Measurements from ENCODE around the gene ASPRV1. TPM values are rescaled to one million over a fixed set of nuclear protein-coding genes. Genes with fewer than 3 reads are reported as not detected.
A peak's percentile ranks its signal among the peaks of the same experiment; 100 is the strongest.
"Not testable (repeated sequence)": the region's sequence is repeated elsewhere in the genome, so short reads cannot be mapped to it uniquely, and the experiment has no call there.

Gene ASPRV1
- total RNA-seq, 1 experiment from 2014 or later, result 0.95 TPM

- not testable (repeated sequence) for H3K9me3 ChIP-seq, DNase-seq, H3K36me3 ChIP-seq, H3K27me3 ChIP-seq, H3K4me3 ChIP-seq
Observed at GRCh38 chr2:69950671-69951070, 10.8 kb downstream of the ASPRV1 start.

DNA sequence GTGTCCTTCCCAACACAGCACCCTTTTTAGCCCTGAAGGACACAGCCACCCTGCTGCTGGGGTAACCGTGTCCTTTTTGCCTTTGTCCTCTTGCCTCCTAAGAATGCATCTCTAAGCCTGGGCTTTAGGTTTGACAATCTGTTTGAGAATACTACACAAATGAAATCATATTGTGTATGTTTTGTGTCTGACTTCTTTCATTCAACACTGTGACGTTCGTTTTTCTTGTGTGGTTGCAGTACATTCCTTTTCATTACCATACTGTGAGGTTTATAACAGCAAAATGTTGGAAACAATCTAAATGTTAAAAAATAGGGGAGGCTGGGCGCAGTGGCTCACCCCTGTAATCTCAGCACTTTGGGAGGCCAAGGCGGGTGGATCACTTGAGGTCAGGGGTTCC is 11.2 kb downstream of the ASPRV1 start:
- no peaks in the 10 kb centered on the region for H3K36me3 ChIP-seq
- H3K9me3 ChIP-seq, result no peaks in the 10 kb centered on the region
- H3K4me3 ChIP-seq, result no peak overlapping the region
- DNase-seq, result no peak
- no peaks in the 10 kb centered on the region for H3K27me3 ChIP-seq

DNA sequence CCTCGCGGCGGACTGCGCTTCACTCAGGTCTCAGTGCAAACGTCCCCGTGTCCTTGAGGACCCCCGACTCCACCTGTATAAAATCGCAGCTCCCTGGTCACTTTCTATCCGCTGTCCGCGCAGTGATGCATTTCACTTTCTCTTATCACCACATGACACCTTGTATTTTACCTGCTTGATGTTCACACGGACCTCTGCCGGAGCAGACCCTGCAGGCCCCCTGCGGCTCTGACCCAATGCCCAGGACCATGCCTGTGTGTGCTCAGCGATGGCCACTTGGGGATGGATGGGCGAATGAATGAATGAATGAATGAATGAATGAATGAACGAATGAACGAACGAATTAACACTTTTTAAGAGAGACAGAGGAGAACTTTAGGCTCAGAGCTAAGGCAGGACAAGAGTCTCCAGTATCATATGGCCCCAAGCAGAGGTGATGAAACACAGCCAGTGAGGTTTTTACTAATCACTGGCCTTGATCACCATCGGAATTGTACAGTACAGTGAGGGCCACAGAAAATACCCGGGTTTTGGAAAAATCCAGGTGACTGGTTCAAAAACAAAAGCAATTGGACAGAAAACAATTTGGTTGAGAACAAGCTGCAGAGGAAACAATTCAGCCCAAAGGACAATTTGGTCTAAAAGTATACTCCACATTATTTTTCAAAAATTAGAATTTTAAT is 12.3 kb downstream of the ASPRV1 start:
- H3K9me3 ChIP-seq, result no peaks in the 10 kb centered on the region

DNA sequence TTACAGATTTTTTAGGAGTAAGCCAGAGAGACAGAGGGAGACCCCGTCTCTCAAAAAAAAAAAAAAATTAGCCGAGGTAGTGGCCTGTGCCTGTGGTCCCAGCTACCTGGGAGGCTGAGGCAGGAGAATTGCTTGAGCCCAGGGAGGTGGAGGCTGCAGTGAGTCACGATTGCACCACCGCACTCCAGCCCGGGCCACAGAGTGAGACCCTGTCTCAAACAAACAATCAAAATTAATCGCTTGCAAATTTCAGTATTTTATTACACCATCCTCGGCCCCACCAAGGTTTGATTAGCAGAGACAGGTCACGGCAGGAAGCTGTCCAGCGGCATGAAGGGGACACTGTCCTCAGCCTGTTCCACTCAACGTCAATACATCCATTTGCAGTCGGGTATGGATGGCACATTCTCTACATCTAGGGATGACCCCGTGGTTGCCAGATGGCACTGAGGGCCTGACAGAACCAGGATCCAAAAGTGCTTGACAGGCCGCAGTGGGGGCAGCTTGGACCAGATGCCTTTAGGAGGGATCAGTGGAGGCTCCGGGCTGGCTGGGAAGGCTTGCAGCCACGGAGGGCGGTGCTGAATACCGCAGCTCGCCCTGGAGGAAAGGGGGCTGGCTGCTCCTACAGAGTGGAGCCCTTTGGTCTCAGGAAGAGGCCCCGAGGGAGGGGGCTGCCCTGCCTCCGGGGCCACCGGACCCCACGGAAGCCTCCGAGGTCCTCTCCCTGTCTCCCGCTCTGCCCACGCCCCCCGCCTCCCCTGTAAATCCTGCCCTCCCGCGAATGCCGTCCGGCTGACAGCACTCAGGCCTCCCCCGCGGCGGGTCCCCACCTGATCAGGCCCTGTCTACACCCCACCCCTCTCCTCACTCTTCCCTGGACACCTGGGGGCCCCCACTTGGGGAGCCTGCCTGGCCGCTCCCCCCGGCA is 13.1 kb downstream of the ASPRV1 start:
- no peak for DNase-seq
- no peaks in the 10 kb centered on the region for H3K27me3 ChIP-seq
- H3K4me3 ChIP-seq, result no peak overlapping the region
- H3K36me3 ChIP-seq, result peaks cover 5% of the 10 kb centered on the region
- no peaks in the 10 kb centered on the region for H3K9me3 ChIP-seq

More for the DNA sequence above, 12.3 kb downstream of the ASPRV1 start:
- no peak for DNase-seq
- Histone ChIP-seq H3K4me3 (no peak overlapping the region), H3K27me3 (no peaks in the 10 kb centered on the region), H3K36me3 (no peaks in the 10 kb centered on the region)

DNA sequence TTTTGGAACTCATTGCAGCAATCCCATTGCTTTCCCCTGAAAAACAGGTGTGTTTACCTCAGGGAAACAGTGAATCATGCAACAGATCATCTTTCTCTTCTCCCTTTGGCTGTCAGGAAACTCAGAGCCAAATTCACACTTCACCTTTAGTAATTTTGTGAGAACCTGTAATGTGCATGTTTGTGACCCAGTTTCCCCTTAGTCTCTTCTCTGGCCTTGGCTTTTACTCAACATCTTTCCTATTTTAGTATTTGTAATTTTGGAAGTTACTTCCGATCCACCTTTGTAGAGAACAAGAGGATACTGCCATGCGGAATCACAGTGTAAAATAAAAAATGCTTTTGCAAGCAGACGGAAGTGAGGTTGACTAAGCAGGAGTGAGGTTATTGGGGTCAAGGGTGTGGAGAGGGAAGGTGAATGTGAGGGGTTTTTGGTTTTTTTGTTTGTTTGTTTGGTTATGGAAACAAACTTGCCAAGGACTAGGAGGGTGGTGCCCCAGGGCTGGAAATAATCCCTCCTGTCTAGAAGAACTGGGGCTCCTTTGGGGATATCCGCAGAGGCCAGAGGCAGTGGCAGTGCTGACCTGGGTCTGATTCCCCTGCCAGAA is 14.0 kb downstream of the ASPRV1 start:
- H3K9me3 ChIP-seq, result no peaks in the 10 kb centered on the region
- no peak for DNase-seq
- H3K36me3 ChIP-seq, result peaks cover 5% of the 10 kb centered on the region
- no peaks in the 10 kb centered on the region for H3K27me3 ChIP-seq
- H3K4me3 ChIP-seq, result no peak overlapping the region

DNA sequence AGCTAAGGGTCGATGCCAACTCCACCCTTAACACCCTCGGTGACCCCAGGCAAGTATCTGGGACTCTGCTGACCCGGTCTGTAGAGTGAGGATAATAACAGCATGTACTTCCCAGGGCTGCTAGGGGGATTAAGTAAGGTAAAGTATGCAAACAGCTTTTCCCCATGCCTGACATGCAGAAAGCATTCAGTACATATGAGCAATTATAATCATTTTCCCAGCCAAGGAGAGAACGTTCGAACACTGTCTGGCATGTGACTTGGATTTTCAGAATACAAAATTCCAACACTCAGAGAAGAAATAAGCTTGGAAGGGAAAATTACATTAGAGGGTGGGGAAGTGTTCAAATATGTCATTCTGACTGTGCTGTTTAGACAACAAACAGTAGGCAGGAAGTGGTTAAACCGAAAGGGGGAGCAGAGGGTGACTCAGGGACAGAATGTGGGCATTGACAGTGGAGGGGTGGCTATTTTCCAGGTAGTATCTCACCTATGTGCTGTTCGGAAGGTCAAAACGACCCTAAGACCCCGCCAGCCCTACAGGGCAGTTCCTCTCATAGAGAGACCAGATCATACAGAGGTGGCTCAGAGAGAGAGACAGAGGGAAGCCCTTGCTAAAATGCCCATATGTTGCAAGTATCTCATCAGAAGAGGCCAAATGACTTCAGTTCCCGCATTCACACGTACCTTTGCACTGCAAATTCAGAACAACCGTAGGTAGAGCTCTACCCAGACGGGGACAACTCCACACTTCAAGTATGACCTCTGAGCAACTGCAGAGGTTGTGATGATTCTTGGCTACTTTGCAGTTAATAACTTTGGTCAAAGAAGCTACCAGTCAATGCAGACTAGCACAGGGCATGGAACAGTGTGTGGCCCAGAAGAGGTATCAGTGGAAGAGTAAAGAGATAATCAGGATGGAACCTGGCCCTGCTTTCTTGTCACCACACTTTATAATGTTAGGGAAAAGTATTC is 14.8 kb downstream of the ASPRV1 start:
- peak; percentile 64 for DNase-seq
- H3K9me3 ChIP-seq, result no peaks in the 10 kb centered on the region

DNA sequence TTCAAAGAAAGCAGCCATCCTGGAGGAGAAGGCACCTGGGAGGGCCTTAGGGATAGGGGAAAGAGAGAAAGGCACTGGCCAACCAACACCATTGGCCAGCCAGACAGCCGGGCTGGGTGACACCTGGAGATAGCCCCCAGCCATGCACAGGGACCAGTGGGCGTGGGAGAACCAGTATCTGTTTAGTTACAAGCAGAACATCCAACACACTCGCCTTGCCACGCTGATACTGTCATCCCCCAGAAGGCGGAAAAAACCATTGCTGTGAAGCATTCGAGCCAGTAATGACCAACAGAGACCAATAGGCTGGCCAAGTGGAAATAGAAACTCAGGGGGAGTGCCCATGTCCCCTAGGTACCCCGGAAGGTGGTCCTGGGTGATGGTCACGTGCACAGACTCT is 15.5 kb downstream of the ASPRV1 start:
- DNase-seq, result no peak
- no peaks in the 10 kb centered on the region for H3K9me3 ChIP-seq
- H3K27me3 ChIP-seq, result no peaks in the 10 kb centered on the region
- H3K36me3 ChIP-seq, result peaks cover 8% of the 10 kb centered on the region
- H3K4me3 ChIP-seq, result no peak overlapping the region

More for the DNA sequence above, 14.8 kb downstream of the ASPRV1 start:
- Histone ChIP-seq H3K4me3 (no peak overlapping the region), H3K36me3 (peaks cover 8% of the 10 kb centered on the region), H3K27me3 (no peaks in the 10 kb centered on the region)

GRCh38 chr2:69945441-69945840 is 16.0 kb downstream of the ASPRV1 start:
- no peaks in the 10 kb centered on the region for H3K9me3 ChIP-seq
- H3K27me3 ChIP-seq, result no peaks in the 10 kb centered on the region
- peaks cover 9% of the 10 kb centered on the region for H3K36me3 ChIP-seq
- no peak overlapping the region for H3K4me3 ChIP-seq
- no peak for DNase-seq

- Histone ChIP-seq H3K4me3 (no peak overlapping the region), H3K9me3 (no peaks in the 10 kb centered on the region), H3K27me3 (no peaks in the 10 kb centered on the region), H3K36me3 (peaks cover 13% of the 10 kb centered on the region)
- no peak for DNase-seq
Observed at GRCh38 chr2:69944756-69945155, 16.7 kb downstream of the ASPRV1 start.

DNA sequence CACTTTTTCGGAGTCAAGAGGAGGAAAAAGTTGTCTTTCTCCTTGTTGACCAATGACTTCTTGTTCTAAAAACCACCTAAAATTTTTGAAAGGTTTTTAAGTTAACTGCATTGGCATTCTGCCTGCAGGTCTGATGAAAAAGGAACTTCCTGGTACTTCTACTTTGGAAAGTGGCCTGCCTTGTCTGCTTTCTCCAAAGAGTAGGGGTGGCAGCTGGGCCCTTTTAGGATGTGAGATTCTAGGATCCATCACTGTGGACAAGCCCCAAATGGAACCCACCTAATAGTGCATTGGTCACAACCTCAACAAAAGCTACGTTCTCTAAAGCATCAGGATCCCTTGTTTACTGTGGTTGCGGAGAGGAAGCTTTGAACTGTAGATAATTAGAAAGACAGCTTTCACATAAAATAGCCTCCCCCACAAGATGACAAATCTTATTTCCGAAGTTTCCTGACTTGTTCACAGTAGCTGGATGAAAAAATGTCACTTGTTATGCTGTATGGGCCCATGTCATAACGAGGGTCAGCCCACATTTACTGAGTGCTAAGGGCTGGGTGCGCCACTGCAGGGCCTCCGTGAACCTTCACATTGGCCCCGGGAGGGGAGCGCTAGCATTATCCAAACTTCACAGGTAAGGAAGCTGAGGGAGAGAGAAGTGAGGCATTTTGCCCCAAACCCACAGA is 17.4 kb downstream of the ASPRV1 start:
- no peak overlapping the region for H3K4me3 ChIP-seq
- no peak for DNase-seq
- H3K36me3 ChIP-seq, result peaks cover 21% of the 10 kb centered on the region
- H3K9me3 ChIP-seq, result no peaks in the 10 kb centered on the region
- no peaks in the 10 kb centered on the region for H3K27me3 ChIP-seq

DNA sequence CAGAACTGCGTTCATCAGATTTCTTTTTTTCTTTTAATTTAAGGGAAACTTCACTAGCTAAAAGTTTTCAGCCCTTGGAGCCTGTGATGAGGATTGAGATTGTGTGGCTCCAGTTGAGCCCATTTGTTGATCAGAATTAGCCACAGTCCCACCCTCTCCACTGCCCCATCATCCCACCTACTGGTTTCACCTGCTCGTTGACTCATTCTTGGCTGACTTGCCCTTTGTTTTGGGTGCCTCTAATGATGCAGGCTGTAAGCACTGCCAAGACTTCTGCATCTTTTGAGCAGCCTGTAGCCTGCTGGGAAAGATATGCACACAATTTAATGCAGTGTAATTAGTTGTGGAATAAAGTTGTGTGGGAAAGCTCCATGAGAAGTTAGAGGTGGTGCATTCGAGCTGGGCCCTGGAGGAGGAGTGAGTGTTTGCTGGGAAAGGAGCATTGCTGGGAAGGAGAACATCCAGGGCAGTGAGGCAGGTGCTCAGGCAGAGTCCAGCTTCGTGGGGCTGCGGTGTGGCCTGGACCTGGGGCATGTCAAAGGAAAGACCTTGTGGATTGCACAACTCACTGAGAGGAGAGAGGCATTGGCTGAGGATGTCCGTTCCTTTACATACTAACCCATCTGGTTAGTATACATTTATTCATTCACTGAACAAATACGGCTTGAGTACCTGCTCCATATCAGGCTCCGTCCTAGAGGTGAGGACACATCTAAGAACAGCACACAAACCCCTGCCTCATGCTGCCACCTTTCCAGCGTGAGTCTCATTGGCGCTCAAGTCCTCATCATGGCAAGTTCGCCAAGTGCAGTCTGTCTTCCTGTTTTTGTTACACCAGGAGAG is 18.2 kb downstream of the ASPRV1 start:
- no peak overlapping the region for H3K4me3 ChIP-seq
- H3K9me3 ChIP-seq, result no peaks in the 10 kb centered on the region
- no peak for DNase-seq
- H3K36me3 ChIP-seq, result peaks cover 28% of the 10 kb centered on the region
- no peaks in the 10 kb centered on the region for H3K27me3 ChIP-seq

DNA sequence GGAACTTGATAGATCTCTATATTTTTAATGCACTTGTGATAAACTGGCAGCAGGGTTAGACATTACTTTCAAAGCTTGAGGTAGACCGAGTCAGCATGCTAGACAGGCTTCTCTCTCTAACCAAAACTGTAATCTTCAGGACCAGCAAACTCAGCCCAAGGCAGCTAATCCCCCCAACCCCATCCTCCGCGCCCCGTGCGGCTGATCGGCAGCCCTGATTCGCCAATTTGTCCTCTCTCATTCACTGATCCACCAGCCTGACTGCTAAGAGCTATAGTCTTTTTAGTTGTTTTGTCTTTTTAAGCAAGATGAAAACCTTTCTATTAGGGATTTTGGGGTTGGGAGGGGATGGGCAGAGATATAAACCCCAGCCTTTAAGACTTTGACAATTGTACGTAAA is 20.7 kb downstream of the ASPRV1 start:
- Histone ChIP-seq H3K4me3 (no peak overlapping the region), H3K27me3 (no peaks in the 10 kb centered on the region), H3K36me3 (peaks cover 37% of the 10 kb centered on the region), H3K9me3 (no peaks in the 10 kb centered on the region)
- DNase-seq, result no peak

GRCh38 chr2:69939722-69940121 is 21.7 kb downstream of the ASPRV1 start:
- peaks cover 44% of the 10 kb centered on the region for H3K36me3 ChIP-seq
- no peaks in the 10 kb centered on the region for H3K27me3 ChIP-seq
- H3K9me3 ChIP-seq, result no peaks in the 10 kb centered on the region

GRCh38 chr2:69937968-69938367 is 23.5 kb downstream of the ASPRV1 start:
- H3K27me3 ChIP-seq, result no peaks in the 10 kb centered on the region
- peaks cover 39% of the 10 kb centered on the region for H3K36me3 ChIP-seq
- DNase-seq, result no peak
- H3K9me3 ChIP-seq, result no peaks in the 10 kb centered on the region
- no peak overlapping the region for H3K4me3 ChIP-seq

More at GRCh38 chr2:69939722-69940121, 21.7 kb downstream of the ASPRV1 start:
- no peak for DNase-seq
- H3K4me3 ChIP-seq, result no peak overlapping the region

DNA sequence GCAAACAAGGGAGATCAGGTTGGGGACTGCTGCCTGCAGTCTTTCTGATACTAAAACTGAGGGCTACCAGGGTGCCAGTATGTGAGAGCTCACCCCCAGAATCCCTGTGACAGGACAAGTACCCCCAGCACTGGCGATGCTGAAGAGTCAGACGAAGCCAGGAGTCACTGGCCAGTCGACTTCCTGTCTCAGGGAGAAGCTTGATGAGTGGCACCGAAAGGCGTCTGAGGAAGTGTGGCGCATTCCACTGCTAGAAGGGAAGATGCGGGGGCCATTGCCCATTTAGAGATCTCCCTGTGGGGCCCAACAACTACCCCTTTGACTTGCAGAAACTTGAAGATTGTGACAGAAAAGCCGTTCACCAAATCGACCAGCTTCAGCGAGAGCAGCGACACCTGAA is 24.5 kb downstream of the ASPRV1 start:
- H3K36me3 ChIP-seq, result peaks cover 36% of the 10 kb centered on the region
- no peaks in the 10 kb centered on the region for H3K9me3 ChIP-seq
- H3K27me3 ChIP-seq, result no peaks in the 10 kb centered on the region
- no peak for DNase-seq
- H3K4me3 ChIP-seq, result no peak overlapping the region

All from MG63 (cell line).